Fibroblast of pulmonary artery (primary cell): ENCODE results near the gene ACBD6.
A peak's percentile ranks its signal among the peaks of the same experiment; 100 is the strongest.

Experiments used
- DNase-seq: peaks from one replicate; pipeline ENCODE4 v3.0.0-alpha.2; 2010; ENCODE audit warnings: low read depth
- H3K4me3 ChIP-seq: replicated peaks from 2 replicates; pipeline ENCODE4 v1.5.1; 2011; ENCODE audit warnings: low read depth, mild to moderate bottlenecking, control low read depth, low read length, moderate library complexity
- TF ChIP-seq, protein P1 (sequence below): IDR thresholded peaks from 2 replicates; pipeline ENCODE4 v1.5.1; 2011; ENCODE audit warnings: mild to moderate bottlenecking, control low read depth, low read length, inconsistent platforms; ENCODE audit errors: missing control alignments

The ACBD6 gene

DNA sequence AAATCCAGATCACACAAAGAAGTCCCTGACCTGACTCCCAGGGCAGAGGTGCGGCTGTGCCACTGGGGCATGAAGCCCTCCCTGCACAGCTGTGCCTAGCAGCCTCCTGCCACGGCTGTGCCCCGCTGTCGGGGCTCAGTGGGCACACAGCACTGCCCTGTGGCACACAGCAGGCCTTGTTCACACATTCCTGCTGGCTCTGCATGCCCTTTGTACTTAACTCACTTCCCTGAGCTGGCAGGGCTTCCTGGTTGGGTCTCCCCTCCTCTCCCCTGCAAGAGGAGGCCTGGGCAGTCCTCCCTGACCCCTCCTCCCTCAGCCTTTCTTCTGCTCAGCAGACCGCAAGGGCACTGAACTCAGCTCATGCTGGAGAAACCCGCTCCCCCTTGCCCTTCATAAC is 257.5 kb downstream of the ACBD6 start:
- TF ChIP-seq, protein P1, sequence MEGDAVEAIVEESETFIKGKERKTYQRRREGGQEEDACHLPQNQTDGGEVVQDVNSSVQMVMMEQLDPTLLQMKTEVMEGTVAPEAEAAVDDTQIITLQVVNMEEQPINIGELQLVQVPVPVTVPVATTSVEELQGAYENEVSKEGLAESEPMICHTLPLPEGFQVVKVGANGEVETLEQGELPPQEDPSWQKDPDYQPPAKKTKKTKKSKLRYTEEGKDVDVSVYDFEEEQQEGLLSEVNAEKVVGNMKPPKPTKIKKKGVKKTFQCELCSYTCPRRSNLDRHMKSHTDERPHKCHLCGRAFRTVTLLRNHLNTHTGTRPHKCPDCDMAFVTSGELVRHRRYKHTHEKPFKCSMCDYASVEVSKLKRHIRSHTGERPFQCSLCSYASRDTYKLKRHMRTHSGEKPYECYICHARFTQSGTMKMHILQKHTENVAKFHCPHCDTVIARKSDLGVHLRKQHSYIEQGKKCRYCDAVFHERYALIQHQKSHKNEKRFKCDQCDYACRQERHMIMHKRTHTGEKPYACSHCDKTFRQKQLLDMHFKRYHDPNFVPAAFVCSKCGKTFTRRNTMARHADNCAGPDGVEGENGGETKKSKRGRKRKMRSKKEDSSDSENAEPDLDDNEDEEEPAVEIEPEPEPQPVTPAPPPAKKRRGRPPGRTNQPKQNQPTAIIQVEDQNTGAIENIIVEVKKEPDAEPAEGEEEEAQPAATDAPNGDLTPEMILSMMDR, result no peak
- no peak overlapping the region for H3K4me3 ChIP-seq
- DNase-seq, result no peak

DNA sequence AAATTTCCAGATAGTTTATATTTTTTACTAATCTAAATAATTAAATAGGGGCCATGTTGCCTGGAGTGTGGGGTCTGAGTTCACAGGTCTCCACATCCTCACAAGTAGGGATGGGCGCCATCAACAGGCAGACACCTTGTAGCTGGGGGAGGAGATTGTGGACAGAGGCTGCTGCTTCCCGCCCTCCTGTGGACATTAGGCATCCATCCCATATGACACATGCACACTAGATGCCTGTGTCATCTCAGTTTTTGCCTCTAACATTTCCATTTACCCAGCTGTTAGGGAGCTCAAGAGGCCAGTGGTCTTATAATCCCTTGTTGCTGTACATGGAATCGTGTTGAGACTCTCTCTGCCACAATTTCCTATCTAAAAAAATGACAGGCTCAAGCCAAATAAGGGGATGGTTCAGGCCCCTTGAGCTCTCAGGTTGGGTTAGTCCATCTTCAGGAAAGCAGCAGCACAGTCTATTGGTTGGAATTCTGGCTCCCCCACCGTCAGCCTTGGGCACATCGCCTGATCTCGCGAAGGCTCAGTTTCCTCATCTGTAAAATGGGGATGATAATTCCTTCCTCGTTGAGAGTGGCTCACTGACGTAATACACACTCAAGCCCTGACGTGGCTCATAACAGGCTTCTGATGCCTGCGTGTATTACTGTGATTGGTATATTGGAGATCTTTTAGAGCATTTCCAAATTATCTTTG is 258.7 kb downstream of the ACBD6 start:
- no peak for DNase-seq
- no peak overlapping the region for H3K4me3 ChIP-seq
- TF ChIP-seq, protein P1, result no peak

DNA sequence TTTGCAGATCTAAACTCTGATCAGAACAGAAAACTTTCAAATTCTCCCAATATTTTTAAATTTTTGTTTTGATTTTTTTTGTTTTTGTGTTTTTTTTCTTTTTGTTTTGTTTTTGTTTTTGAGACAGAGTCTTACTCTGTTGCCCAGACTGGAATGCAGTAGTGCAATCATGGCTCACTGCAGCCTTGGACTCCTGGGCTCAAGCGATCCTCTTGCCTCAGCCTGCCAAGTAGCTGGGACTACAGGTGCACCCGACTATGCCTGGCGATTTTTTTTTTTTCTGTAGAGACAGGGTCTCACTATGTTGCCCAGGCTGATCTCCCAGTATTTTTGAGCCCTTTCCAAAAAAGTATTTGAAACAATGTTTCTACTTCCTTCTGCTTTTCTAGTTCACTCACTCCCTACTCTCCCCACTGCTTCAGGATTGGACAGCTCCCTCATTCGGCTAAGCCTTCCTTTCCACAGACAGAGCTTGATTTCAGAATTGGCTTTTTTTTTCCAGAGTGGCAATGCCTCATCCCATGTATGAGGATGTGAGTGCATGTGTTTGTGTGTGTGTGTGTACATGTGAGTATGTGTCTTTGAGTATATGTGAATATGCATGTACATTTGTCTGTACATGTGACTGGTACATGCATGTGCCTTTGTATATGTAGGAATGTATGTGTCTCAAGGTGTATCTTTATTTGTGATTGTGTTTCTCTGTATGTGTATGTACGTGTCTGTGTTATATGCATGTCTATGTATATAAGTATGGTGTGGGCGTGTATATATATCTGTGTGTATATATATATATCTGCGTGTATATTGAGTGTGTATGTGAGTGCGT is 260.4 kb downstream of the ACBD6 start:
- TF ChIP-seq, protein P1, result no peak
- H3K4me3 ChIP-seq, result no peak overlapping the region
- DNase-seq, result peak; percentile 45

DNA sequence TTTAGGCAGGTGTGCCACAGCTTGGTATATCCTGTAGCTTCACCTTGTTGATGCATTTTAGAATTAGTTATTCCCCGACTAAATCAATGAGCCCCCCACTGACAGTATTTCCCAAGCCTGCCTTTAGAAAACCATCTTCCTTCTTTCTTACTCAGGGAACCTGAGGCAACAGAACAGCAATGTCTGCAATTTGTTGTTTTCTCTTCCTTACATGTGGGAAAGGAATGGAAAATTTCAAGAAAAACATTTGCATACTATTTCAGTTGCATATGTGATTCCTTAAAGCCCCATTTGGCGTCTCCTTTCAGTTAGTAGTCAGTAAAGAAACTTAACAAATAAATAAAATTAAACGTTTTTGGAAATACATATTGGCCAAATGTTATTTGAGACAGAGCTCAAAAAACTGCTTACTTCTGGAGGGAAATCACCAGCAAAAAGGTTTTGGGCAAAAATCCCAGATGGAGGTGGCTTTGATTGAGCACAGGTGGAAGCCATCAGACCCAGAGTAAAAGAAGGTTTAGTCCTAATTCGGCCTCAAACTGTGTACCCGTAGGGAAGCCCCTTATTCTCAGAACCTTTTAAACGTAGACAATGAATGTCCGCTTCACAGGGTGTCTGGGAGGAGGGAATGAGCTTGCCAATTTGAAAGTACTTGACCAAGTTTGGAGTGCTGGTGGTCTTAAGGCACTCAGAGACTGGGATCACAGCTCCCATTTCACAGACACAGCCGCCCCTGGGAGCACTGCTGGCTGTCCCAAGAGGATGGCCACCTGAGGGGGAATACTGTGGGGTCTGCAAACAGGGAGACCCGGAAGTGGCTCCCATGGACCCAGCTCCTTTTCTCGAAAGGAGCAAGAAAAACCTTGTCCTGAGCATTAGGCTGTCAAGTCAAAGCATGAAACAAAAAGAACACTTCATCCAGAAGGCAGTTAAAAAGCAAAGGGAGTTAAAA is 263.0 kb downstream of the ACBD6 start:
- H3K4me3 ChIP-seq, result no peak overlapping the region
- no peak for DNase-seq
- TF ChIP-seq, protein P1, result no peak

DNA sequence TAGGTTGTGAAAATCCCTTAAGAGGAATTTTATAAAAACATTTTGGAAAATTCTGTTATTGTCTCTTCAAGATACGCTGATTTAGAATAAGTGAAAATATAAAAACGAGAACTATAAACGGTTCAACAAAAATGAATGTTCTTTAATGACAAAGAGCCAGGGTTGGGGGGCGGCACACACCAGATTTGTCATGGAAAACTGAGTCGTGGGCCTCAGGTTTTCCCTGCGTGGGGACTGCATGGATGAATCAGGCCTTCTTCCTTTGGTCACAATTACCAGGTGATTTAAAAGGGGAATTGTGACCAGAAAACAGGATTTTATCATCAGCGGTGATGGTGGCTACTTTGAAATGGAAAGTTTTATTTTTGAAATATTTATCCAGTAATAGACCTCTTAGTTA is 263.7 kb downstream of the ACBD6 start:
- TF ChIP-seq, protein P1, result no peak
- no peak for DNase-seq
- H3K4me3 ChIP-seq, result no peak overlapping the region
